CD4-positive, alpha-beta T cell treated with Interleukin-6 for 4 hours (primary cell): ENCODE measurements around the gene STXBP1.

Source experiments
- DNase-seq: peaks from one replicate; pipeline ENCODE4 v3.0.0-alpha.2; 2020; ENCODE audit warnings: mixed read lengths

STXBP1 gene

GRCh38 chr9:127694890-127695720 is 83.0 kb downstream of the STXBP1 start:
- DNase-seq = no peak

GRCh38 chr9:127697575-127697974 is 85.5 kb downstream of the STXBP1 start:
- no peak for DNase-seq

- no peak for DNase-seq
These were observed 86.3 kb downstream of the STXBP1 start for GRCh38 chr9:127698386-127698785.

- DNase-seq = peak; percentile 87
These were observed 87.1 kb downstream of the STXBP1 start for GRCh38 chr9:127698985-127699670.

- DNase-seq = no peak
These were observed 88.1 kb downstream of the STXBP1 start for GRCh38 chr9:127700140-127700539.

- DNase-seq = no peak
These were observed 88.6 kb downstream of the STXBP1 start for GRCh38 chr9:127700594-127701255.

- DNase-seq = no peak
These were observed 91.3 kb downstream of the STXBP1 start for GRCh38 chr9:127703289-127703946.

GRCh38 chr9:127705577-127706379 is 93.7 kb downstream of the STXBP1 start:
- DNase-seq = no peak

GRCh38 chr9:127706836-127707241 is 94.8 kb downstream of the STXBP1 start, which contains the start of gene CFAP157:
Gene CFAP157, plus strand, starts transcription at chr9:127706988. Its CDS starts 44 bp downstream, at chr9:127707032.
- no peak for DNase-seq

GRCh38 chr9:127707766-127708165 is 95.7 kb downstream of the STXBP1 start:
- DNase-seq = peak; percentile 48

GRCh38 chr9:127708952-127709587 is 97.0 kb downstream of the STXBP1 start:
- no peak for DNase-seq

- DNase-seq = no peak
These were observed 98.2 kb downstream of the STXBP1 start for GRCh38 chr9:127710204-127710783.

GRCh38 chr9:127711226-127711701 is 99.2 kb downstream of the STXBP1 start:
- no peak for DNase-seq

GRCh38 chr9:127711831-127712274 is 99.8 kb downstream of the STXBP1 start:
- DNase-seq = no peak

GRCh38 chr9:127712371-127712770 is 100.3 kb downstream of the STXBP1 start:
- no peak for DNase-seq

- DNase-seq = no peak
These were observed 100.8 kb downstream of the STXBP1 start for GRCh38 chr9:127712867-127713266.

- DNase-seq = no peak
These were observed 102.1 kb downstream of the STXBP1 start for GRCh38 chr9:127714020-127714750.

- no peak for DNase-seq
These were observed 102.9 kb downstream of the STXBP1 start for GRCh38 chr9:127714951-127715469.

- DNase-seq = peak; percentile 98
These were observed 103.6 kb downstream of the STXBP1 start, which contains the start of the genes PTRH1 and TTC16 for GRCh38 chr9:127715470-127716337. Gene PTRH1, minus strand, starts transcription at chr9:127715663. Its CDS starts 24 bp downstream, at chr9:127715639. Gene TTC16, plus strand, starts transcription at chr9:127716079. Its CDS starts 67 bp downstream, at chr9:127716146.
